HEK293T (cell line): ENCODE data around the gene FMN2.

Source experiments
- CTCF ChIA-PET: fragments of 350-600 bp; formaldehyde crosslinking; extraction: SDS; loops from one replicate; lab custom pipeline; 2021; ENCODE audit warnings: antibody characterized with exemption, inconsistent platforms; lab: Yijun Ruan, JAX
- POLR2A ChIA-PET: fragments of 350-600 bp; formaldehyde crosslinking; extraction: SDS; loops from one replicate; lab custom pipeline; 2020; ENCODE audit warnings: antibody characterized with exemption, inconsistent platforms; lab: Yijun Ruan, JAX
- DNase-seq: peaks from one replicate; pipeline ENCODE4 v3.0.0; 2012; ENCODE audit warnings: mixed read lengths; ENCODE audit errors: extremely low spot score
- ARNT ChIP-seq: fragments of 450-650 bp; IDR thresholded peaks from 2 replicates; pipeline ENCODE4 v1.6.1; 2017; ENCODE audit warnings: mild to moderate bottlenecking
- BHLHE40 ChIP-seq: fragments of 450-650 bp; IDR thresholded peaks from 2 replicates; pipeline ENCODE4 v1.6.1; 2016; ENCODE audit warnings: mild to moderate bottlenecking, moderate library complexity, borderline replicate concordance
- CTBP1 ChIP-seq: fragments of 450-650 bp; IDR thresholded peaks from 2 replicates; pipeline ENCODE4 v1.6.1; 2016; ENCODE audit warnings: borderline replicate concordance
- ELF4 ChIP-seq: fragments of 450-650 bp; IDR thresholded peaks from 2 replicates; pipeline ENCODE4 v1.6.1; 2017; ENCODE audit warnings: antibody characterized with exemption
- FOXA1 ChIP-seq: fragments of 450-650 bp; IDR thresholded peaks from 2 replicates; pipeline ENCODE4 v1.6.1; 2016; ENCODE audit warnings: mild to moderate bottlenecking
- FOXK2 ChIP-seq: fragments of 450-650 bp; IDR thresholded peaks from 2 replicates; pipeline ENCODE4 v1.6.1; 2016; ENCODE audit warnings: mild to moderate bottlenecking
- FOXM1 ChIP-seq: fragments of 450-650 bp; IDR thresholded peaks from 2 replicates; pipeline ENCODE4 v1.6.1; 2017; ENCODE audit warnings: mild to moderate bottlenecking, borderline replicate concordance
- HDGF ChIP-seq: fragments of 450-650 bp; IDR thresholded peaks from 2 replicates; pipeline ENCODE4 v1.6.1; 2017; ENCODE audit warnings: antibody characterized with exemption, borderline replicate concordance
- L3MBTL2 ChIP-seq: fragments of 450-650 bp; conservative IDR thresholded peaks from 2 replicates; pipeline ENCODE4 v1.6.1; 2016; ENCODE audit warnings: mild to moderate bottlenecking
- LEF1 ChIP-seq: fragments of 450-650 bp; IDR thresholded peaks from 2 replicates; pipeline ENCODE4 v1.6.1; 2017; ENCODE audit warnings: mild to moderate bottlenecking, borderline replicate concordance
- NFRKB ChIP-seq: fragments of 450-650 bp; IDR thresholded peaks from 2 replicates; pipeline ENCODE4 v1.6.1; 2016; ENCODE audit warnings: mild to moderate bottlenecking, moderate library complexity
- SP1 ChIP-seq: fragments of 450-650 bp; IDR thresholded peaks from 2 replicates; pipeline ENCODE4 v1.6.1; 2017
- SUZ12 ChIP-seq: fragments of 450-650 bp; IDR thresholded peaks from 2 replicates; pipeline ENCODE4 v1.6.1; 2016; ENCODE audit warnings: mild to moderate bottlenecking
- TARDBP ChIP-seq: fragments of 450-650 bp; IDR thresholded peaks from 2 replicates; pipeline ENCODE4 v1.6.1; 2016
- ZNF384 ChIP-seq: fragments of 450-650 bp; IDR thresholded peaks from 2 replicates; pipeline ENCODE4 v1.6.1; 2016
- TF ChIP-seq, protein P1 (sequence below): fragments of 450-650 bp; IDR thresholded peaks from 2 replicates; pipeline ENCODE4 v1.6.1; 2016

FMN2 gene

GRCh38 chr1:240462766-240463395 is 371.2 kb downstream of the FMN2 start:
- no peak for TF ChIP-seq ZNF384
- TF ChIP-seq TARDBP: no peak
- TF ChIP-seq NFRKB: no peak
- no peak for DNase-seq
- ChIA-PET CTCF (no interaction called here), POLR2A (no interaction called here)

GRCh38 chr1:240464099-240464498 is 372.4 kb downstream of the FMN2 start:
- DNase-seq: no peak
- TF ChIP-seq BHLHE40 (no peak), CTBP1 (no peak), NFRKB (no peak), TARDBP (no peak), SUZ12 (no peak), FOXA1 (no peak), FOXK2 (no peak), SP1 (no peak), LEF1 (no peak), ELF4 (no peak), ARNT (no peak), ZNF384 (no peak), FOXM1 (no peak), L3MBTL2 (no peak), HDGF (no peak)
- TF ChIP-seq, protein P1, sequence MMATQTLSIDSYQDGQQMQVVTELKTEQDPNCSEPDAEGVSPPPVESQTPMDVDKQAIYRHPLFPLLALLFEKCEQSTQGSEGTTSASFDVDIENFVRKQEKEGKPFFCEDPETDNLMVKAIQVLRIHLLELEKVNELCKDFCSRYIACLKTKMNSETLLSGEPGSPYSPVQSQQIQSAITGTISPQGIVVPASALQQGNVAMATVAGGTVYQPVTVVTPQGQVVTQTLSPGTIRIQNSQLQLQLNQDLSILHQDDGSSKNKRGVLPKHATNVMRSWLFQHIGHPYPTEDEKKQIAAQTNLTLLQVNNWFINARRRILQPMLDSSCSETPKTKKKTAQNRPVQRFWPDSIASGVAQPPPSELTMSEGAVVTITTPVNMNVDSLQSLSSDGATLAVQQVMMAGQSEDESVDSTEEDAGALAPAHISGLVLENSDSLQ: no peak
- POLR2A ChIA-PET: no interaction called here
- CTCF ChIA-PET: no interaction called here

DNA sequence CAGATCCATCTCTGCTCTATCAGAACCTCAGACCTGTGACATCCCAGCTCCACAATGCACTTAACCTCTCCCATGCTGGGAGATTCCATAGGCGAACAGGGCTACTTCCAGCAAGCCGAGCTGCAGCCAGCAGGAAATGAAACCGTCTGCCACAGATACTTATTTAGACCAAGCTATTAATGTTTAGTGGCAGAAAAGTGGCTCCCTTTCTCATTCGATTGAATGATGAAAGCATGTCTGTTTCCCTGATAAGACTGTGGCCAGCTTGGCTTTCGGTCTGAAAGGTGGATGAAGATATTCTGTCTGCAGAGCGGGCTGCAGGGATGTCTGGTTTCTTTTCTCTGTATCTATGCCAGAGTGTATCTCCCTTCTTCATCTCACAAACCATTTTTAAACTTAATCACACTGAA is 373.9 kb downstream of the FMN2 start:
- TF ChIP-seq HDGF (no peak), L3MBTL2 (no peak), FOXM1 (no peak), TARDBP (no peak), FOXK2 (no peak), SP1 (no peak), BHLHE40 (no peak), ZNF384 (no peak), ARNT (no peak), FOXA1 (no peak), NFRKB (no peak), SUZ12 (no peak)
- ChIA-PET POLR2A (interaction anchor here (0.8 kb wide), 1 partner anchor 10 kb away, joined by 3 read pairs; no protein-coding TSS in a partner anchor), CTCF (no interaction called here)

DNA sequence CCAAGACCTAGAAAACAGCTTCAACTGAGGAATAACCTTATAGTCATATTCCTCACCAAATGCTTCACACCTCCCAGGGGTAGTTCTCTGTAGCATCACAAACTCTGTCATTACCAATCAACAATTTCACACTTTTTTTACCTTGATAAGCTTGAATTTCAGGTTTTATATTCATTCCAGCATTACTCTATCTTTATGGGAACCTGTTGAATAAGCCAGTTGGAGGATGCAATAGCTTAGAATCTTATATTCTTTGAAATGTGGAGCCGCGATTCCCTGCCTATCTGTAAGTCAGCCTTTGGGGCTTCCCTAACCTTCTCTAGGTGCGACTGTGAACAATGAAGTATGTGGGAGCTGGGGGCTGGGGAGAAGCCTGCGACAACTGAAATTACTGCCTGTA is 374.8 kb downstream of the FMN2 start:
- CTCF ChIA-PET: interaction anchor here (1.0 kb wide), 1 partner anchor 11 kb away, joined by 4 read pairs; no protein-coding TSS in a partner anchor
- POLR2A ChIA-PET: no interaction called here
- TF ChIP-seq FOXA1 (no peak), CTBP1 (no peak), ARNT (no peak), SUZ12 (no peak), BHLHE40 (no peak)
- no peak for DNase-seq

More for the DNA sequence above, 373.9 kb downstream of the FMN2 start:
- no peak for DNase-seq

DNA sequence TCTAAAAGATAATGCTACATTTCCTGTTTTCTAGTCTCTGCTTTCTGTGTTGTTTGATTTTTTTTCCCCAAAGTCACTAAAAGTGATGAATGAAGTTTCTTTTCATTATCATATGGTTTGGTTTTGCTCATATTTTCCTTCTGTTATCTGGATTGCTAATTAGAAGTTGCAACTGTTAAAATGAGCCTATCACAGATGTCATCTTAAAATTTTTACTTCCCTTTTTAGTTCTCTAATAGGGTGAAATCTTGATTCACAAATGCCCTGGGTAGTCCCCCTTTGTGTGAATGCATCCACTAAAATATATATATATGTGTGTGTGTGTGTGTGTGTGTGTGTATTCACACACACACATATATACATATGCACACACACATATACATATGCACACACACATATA is 376.2 kb downstream of the FMN2 start:
- no peak for TF ChIP-seq FOXM1
- TF ChIP-seq FOXK2: no peak
- no peak for TF ChIP-seq SP1
- DNase-seq: no peak
- ChIA-PET CTCF (no interaction called here), POLR2A (no interaction called here)

DNA sequence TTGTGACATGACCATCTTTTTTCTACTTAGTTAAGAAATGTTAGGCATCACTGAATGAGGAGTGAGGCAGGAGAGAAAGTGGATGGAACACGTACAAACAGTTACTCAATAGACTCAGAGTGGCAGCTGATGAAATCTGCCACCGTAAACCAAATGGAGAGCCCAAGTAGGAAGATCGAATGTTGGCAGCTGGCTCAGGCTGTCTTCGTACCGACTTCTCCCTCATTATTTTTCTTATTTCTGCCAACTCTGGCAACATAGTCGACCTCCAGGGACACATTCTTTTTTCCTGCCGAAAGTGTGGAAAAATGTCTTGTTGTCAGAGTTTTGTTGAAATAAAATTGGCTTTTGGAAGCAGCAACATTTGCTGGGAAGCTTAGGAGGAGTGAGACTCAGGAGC is 377.0 kb downstream of the FMN2 start:
- CTCF ChIA-PET: no interaction called here
- POLR2A ChIA-PET: no interaction called here
- no peak for DNase-seq
- TF ChIP-seq SUZ12 (no peak), SP1 (no peak), LEF1 (no peak), ELF4 (no peak), NFRKB (no peak), L3MBTL2 (no peak), FOXA1 (no peak), HDGF (no peak), BHLHE40 (no peak), ZNF384 (no peak), ARNT (no peak), CTBP1 (no peak)
- TF ChIP-seq, protein P1: no peak

DNA sequence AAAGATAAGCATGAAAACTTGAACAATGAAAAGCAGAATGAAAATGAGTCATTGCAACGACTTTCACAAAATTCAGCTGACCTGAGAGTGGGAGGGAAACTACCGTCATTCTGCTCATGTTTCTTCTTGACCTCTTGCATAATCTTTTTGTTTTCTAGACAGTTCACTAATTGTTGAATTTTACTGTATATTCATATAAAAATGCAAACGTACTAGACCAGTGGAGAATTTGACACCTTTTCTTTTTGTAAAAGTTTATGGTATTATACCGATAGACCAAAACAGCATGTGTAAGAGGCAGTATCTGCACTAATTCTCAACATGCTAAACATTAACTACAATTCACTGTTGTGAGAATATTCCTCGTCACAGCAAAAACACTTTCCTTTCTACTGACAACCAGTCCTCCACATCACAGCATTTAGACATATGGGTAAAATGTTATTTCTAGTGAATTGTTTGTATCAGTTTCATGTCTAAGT is 382.5 kb downstream of the FMN2 start:
- TF ChIP-seq HDGF: no peak
- no peak for TF ChIP-seq TARDBP
- no peak for TF ChIP-seq NFRKB
- TF ChIP-seq LEF1: no peak
- TF ChIP-seq SUZ12: no peak
- CTCF ChIA-PET: no interaction called here
- POLR2A ChIA-PET: no interaction called here
- no peak for DNase-seq
